Natural killer cell (primary cell): ENCODE data around the gene STARD9. TPM values are rescaled to one million over a fixed set of nuclear protein-coding genes. Genes with fewer than 3 reads are reported as not detected.
"Not testable (repeated sequence)": the region's sequence is repeated elsewhere in the genome, so short reads cannot be mapped to it uniquely, and the experiment has no call there.

Experiments used
- ATAC-seq, 3 donors: fragments of 150-1000 bp in 2 of 3; fragments of 200-7000 bp in 1 of 3; cut with Tn5 transposase; 1 replicate in 1 of 3; 2 replicates in 2 of 3; pipeline ENCODE4 v1.10.0; 2021; ENCODE audit warnings: mild to moderate bottlenecking in 2 of 3, moderate library complexity in 2 of 3
- DNase-seq, 2 donors: peaks; one replicate each; pipeline versions ENCODE4 v3.0.0 to v3.0.0-alpha.2; 2013 to 2021; ENCODE audit warnings: mixed read lengths in 1 of 2
- H3K27ac ChIP-seq: one replicate; pipeline ENCODE4 v1.5.1; 2013; ENCODE audit warnings: mild to moderate bottlenecking, low read length
- H3K27me3 ChIP-seq: one replicate; pipeline ENCODE4 v1.6.1; 2013; ENCODE audit warnings: low read length; ENCODE audit not compliant: control insufficient read depth, insufficient read depth
- H3K36me3 ChIP-seq: one replicate; pipeline ENCODE4 v1.6.1; 2013; ENCODE audit warnings: low read length; ENCODE audit not compliant: control insufficient read depth, insufficient read depth
- H3K4me1 ChIP-seq: one replicate; pipeline ENCODE4 v1.6.1; 2013; ENCODE audit warnings: low read length; ENCODE audit not compliant: control insufficient read depth, insufficient read depth
- H3K4me3 ChIP-seq: one replicate; pipeline ENCODE4 v1.5.1; 2013; ENCODE audit warnings: low read length
- H3K9me3 ChIP-seq: one replicate; pipeline ENCODE4 v1.6.1; 2013; ENCODE audit warnings: low read length; ENCODE audit not compliant: control insufficient read depth, insufficient read depth
- H3K27ac Mint-ChIP-seq, 2 donors: one replicate each; pipeline ENCODE4 v1.8.0; 2022; ENCODE audit warnings: mild to moderate bottlenecking in 2 of 2, mixed read lengths in 2 of 2, moderate library complexity in 1 of 2
- H3K27me3 Mint-ChIP-seq, 2 donors: one replicate each; pipeline ENCODE4 v1.8.0; 2022; ENCODE audit warnings: low read depth in 2 of 2, mixed read lengths in 2 of 2
- H3K36me3 Mint-ChIP-seq: one replicate; pipeline ENCODE4 v1.8.0; 2022; ENCODE audit warnings: mixed read lengths
- H3K4me1 Mint-ChIP-seq, 2 donors: one replicate each; pipeline ENCODE4 v1.8.0; 2022; ENCODE audit warnings: mixed read lengths in 2 of 2
- H3K4me3 Mint-ChIP-seq: one replicate; pipeline ENCODE4 v1.8.0; 2022; ENCODE audit warnings: mild to moderate bottlenecking, moderate library complexity, mixed read lengths
- H3K9me3 Mint-ChIP-seq, 2 donors: one replicate each; pipeline ENCODE4 v1.8.0; 2022; ENCODE audit warnings: mixed read lengths in 2 of 2
- CTCF ChIP-seq: fragments of 200-600 bp; IDR thresholded peaks from one replicate; pipeline ENCODE4 v1.8.0; 2022; ENCODE audit warnings: antibody characterized with exemption
- WGBS: methylation state at CpG from one replicate; pipeline ENCODE4 v1.1.7; 2013; ENCODE audit warnings: missing lambda C conversion rate; ENCODE audit not compliant: insufficient coverage; 5-methylcytosine and 5-hydroxymethylcytosine counted together
- intact Hi-C: fragments of 100-400 bp; cut with micrococcal nuclease; formaldehyde crosslinking; loops from one replicate; pipeline ENCODE4 v1.14.2; 2022
- total RNA-seq, 4 donors: library from RNA; stranded (reverse); fragments of 120-200 nt in 1 of 4; gene quantifications; one replicate each; pipeline versions ENCODE4 v1.2.3 to v1.2.4, GENCODE V29; 2013 to 2022

The STARD9 gene
- total RNA-seq, 3 donors from 2014 or later (not counting 1 experiment from before 2014, with no cell fraction given) = 20.0 to 22.5 (median 20.1) TPM

- Mint-ChIP-seq H3K27me3 (no peaks in the 10 kb centered on the region), H3K36me3 (no peaks in the 10 kb centered on the region), H3K4me3 (no peak overlapping the region), H3K27ac (no peak overlapping the region), H3K4me1 (no peaks in the 10 kb centered on the region), H3K9me3 (no peaks in the 10 kb centered on the region)
- no peak for ATAC-seq
- no peaks in the 10 kb centered on the region for H3K9me3 ChIP-seq
- no peak overlapping the region for H3K27ac ChIP-seq
- no peak for TF ChIP-seq CTCF
- H3K27me3 ChIP-seq = no peaks in the 10 kb centered on the region
- 94% methylated on average over 6 of the region's 6 CpGs for WGBS
- no peak overlapping the region for H3K4me3 ChIP-seq
- H3K4me1 ChIP-seq = no peaks in the 10 kb centered on the region
- peaks cover 15% of the 10 kb centered on the region for H3K36me3 ChIP-seq
- intact Hi-C loops = no loop called here
- DNase-seq = no peak
Measured at GRCh38 chr15:42674472-42674871, 99.1 kb downstream of the STARD9 start.

DNA sequence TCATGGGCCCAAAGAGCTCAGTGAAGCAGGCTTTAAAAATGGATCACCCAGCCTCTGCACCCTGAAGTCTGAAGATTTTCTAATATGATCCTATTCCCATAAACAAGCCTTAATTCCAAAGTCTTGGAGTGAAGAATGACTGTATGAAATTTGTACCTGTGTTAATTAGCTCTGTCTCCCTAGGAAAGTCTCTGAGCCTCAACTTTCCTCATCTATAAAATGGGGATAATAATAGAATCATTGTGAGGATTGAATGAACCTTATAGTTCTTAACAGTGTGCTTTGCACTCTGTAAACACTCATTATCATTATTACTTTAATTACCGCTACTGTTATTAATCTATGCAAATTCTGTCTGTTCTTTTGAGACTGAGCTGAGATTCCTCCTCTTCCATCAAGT lies 99.6 kb downstream of the STARD9 start:
- Histone ChIP-seq H3K36me3 (peaks cover 15% of the 10 kb centered on the region), H3K4me3 (no peak overlapping the region), H3K27ac (no peak overlapping the region), H3K27me3 (no peaks in the 10 kb centered on the region), H3K9me3 (no peaks in the 10 kb centered on the region), H3K4me1 (no peaks in the 10 kb centered on the region)
- no peaks in the 10 kb centered on the region for H3K36me3 Mint-ChIP-seq
- no peak overlapping the region for H3K27ac Mint-ChIP-seq
- no peaks in the 10 kb centered on the region for H3K9me3 Mint-ChIP-seq
- WGBS = 100% methylated on average over 1 of the region's 1 CpG
- no peak for TF ChIP-seq CTCF
- no peak overlapping the region for H3K4me3 Mint-ChIP-seq
- intact Hi-C loops = no loop called here
- H3K4me1 Mint-ChIP-seq = no peaks in the 10 kb centered on the region
- H3K27me3 Mint-ChIP-seq = no peaks in the 10 kb centered on the region
- ATAC-seq = no peak
- no peak for DNase-seq

- peaks cover 33% of the 10 kb centered on the region for H3K36me3 ChIP-seq
- DNase-seq (no peak), ATAC-seq (no peak)
- no peaks in the 10 kb centered on the region for H3K9me3 ChIP-seq
- no peaks in the 10 kb centered on the region for H3K36me3 Mint-ChIP-seq
- WGBS = 95% methylated on average over 7 of the region's 7 CpGs
- no peak for TF ChIP-seq CTCF
- no peak overlapping the region for H3K4me3 ChIP-seq
- H3K27ac ChIP-seq = no peak overlapping the region
- H3K27me3 Mint-ChIP-seq = no peaks in the 10 kb centered on the region
- H3K4me1 Mint-ChIP-seq = no peaks in the 10 kb centered on the region
- no peak overlapping the region for H3K4me3 Mint-ChIP-seq
- intact Hi-C loops = no loop called here
- no peaks in the 10 kb centered on the region for H3K4me1 ChIP-seq
- H3K27ac Mint-ChIP-seq = no peak overlapping the region
- H3K27me3 ChIP-seq = no peaks in the 10 kb centered on the region
- H3K9me3 Mint-ChIP-seq = no peaks in the 10 kb centered on the region
Measured at GRCh38 chr15:42679285-42680141, 104.1 kb downstream of the STARD9 start.

DNA sequence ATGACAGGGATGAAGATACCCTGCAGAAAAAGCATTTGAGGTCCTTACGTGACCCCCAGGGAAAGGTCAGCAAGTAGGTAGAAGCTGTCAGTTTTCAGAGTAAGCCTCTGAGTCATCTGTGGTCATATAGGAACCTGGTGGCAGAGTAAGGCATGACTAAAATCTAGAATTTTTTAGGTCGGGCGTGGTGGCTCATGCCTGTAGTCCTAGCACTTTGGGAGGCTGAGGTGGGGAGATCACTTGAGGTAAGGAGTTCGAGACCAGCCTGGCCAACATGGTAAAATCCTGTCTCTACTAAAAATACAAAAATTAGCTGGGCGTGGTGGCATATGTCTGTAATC lies 104.7 kb downstream of the STARD9 start:
- H3K27ac ChIP-seq, H3K4me3 Mint-ChIP-seq, H3K9me3 Mint-ChIP-seq, H3K4me3 ChIP-seq, H3K36me3 Mint-ChIP-seq, intact Hi-C loops, H3K27me3 Mint-ChIP-seq, H3K4me1 Mint-ChIP-seq, H3K9me3 ChIP-seq, H3K27ac Mint-ChIP-seq, DNase-seq, H3K4me1 ChIP-seq, ATAC-seq, H3K27me3 ChIP-seq: not testable (repeated sequence)
- peaks cover 39% of the 10 kb centered on the region for H3K36me3 ChIP-seq
- WGBS = 84% methylated on average over 4 of the region's 5 CpGs
